HepG2 (cell line): ENCODE data around the gene MYH16. TPM values are rescaled to one million over a fixed set of nuclear protein-coding genes. Genes with fewer than 3 reads are reported as not detected.

Experiments
- ATAC-seq: fragments of 200-7000 bp; cut with Tn5 transposase; 3 replicates; pipeline ENCODE4 v1.9.1; 2020; ENCODE audit warnings: mild to moderate bottlenecking, moderate library complexity
- BruUV-seq: library from RNA; stranded (reverse); fragments of 400-500 nt; replicated peaks from 2 replicates; lab custom pipeline; 2021; lab: Mats Ljungman, UMichigan
- CTCF ChIA-PET: fragments of 300-600 bp; formaldehyde crosslinking; extraction: SDS; loops from one replicate; lab custom pipeline; 2021; ENCODE audit warnings: low total read pairs, inconsistent platforms, low intra/inter-chr PET ratio; lab: Yijun Ruan, JAX
- POLR2A ChIA-PET: fragments of 350-600 bp; sonication (Branson Sonifier 250); formaldehyde crosslinking; loops from one replicate; lab custom pipeline; 2020; ENCODE audit warnings: antibody characterized with exemption, inconsistent platforms; lab: Yijun Ruan, JAX
- DNase-seq: peaks from one replicate; pipeline ENCODE4 v3.0.0-alpha.2; 2015; ENCODE audit warnings: low spot score
- FAIRE-seq: peaks from 3 replicates; lab custom pipeline; 2011; peaks lifted over from hg19 to GRCh38; lab: Jason Lieb, UNC
- H2AFZ ChIP-seq: one replicate; pipeline ENCODE4 v1.6.1; 2011; ENCODE audit warnings: low read length, inconsistent platforms
- H3K27ac ChIP-seq: fragments of 300-600 bp; 3 replicates; pipeline ENCODE4 v1.8.0; 2011; ENCODE audit warnings: mixed run types, mild to moderate bottlenecking, mixed read lengths, low read length, inconsistent platforms; ENCODE audit not compliant: insufficient read depth; ENCODE audit errors: extremely low read length
- H3K27me3 ChIP-seq, 2 experiments: fragments of 200-600 bp in 1 of 2; 2 replicates in 1 of 2; 3 replicates in 1 of 2; pipeline versions ENCODE4 v1.6.0 to v1.8.0; 2011; ENCODE audit warnings: low read length in 2 of 2, mild to moderate bottlenecking in 2 of 2, moderate library complexity in 2 of 2, inconsistent platforms in 1 of 2; ENCODE audit not compliant: insufficient read depth in 2 of 2, control insufficient read depth in 1 of 2
- H3K36me3 ChIP-seq, 2 experiments: fragments of 200-600 bp in 1 of 2; replicated peaks in 1 of 2; 2 replicates in 1 of 2; 3 replicates in 1 of 2; pipeline versions ENCODE4 v1.5.1 to v1.8.0; 2011; ENCODE audit warnings: low read length in 2 of 2, inconsistent platforms in 1 of 2; ENCODE audit not compliant: insufficient read depth in 2 of 2, control insufficient read depth in 1 of 2
- H3K4me1 ChIP-seq: 2 replicates; pipeline ENCODE4 v1.5.1; 2012; ENCODE audit warnings: low read length, inconsistent platforms; ENCODE audit not compliant: insufficient read depth
- H3K4me2 ChIP-seq: 2 replicates; pipeline ENCODE4 v1.6.0; 2011; ENCODE audit warnings: low read depth, low read length, inconsistent platforms
- H3K4me3 ChIP-seq, 3 experiments: fragments of 200-600 bp in 1 of 3; sonication (generic), shearing (Covaris generic) in 1 of 3; replicated peaks in 1 of 3; 2 replicates each; pipeline ENCODE4 v1.5.1; 2011 to 2016; ENCODE audit warnings: low read length in 3 of 3, inconsistent platforms in 2 of 3, low read depth in 2 of 3, mild to moderate bottlenecking in 2 of 3, control low read depth in 1 of 3, mixed read lengths in 1 of 3; ENCODE audit not compliant: insufficient read depth in 1 of 3
- H3K79me2 ChIP-seq: one replicate; pipeline ENCODE4 v1.6.1; 2011; ENCODE audit warnings: low read length, inconsistent platforms; ENCODE audit not compliant: insufficient read depth
- H3K9ac ChIP-seq: 2 replicates; pipeline ENCODE4 v1.6.0; 2011; ENCODE audit warnings: mild to moderate bottlenecking, low read depth, low read length, inconsistent platforms; ENCODE audit not compliant: insufficient read depth
- H3K9me3 ChIP-seq: 2 replicates; pipeline ENCODE4 v1.5.1; 2012; ENCODE audit warnings: mild to moderate bottlenecking, low read length
- H4K20me1 ChIP-seq: 2 replicates; pipeline ENCODE4 v1.6.0; 2011; ENCODE audit warnings: inconsistent platforms, mild to moderate bottlenecking, low read length, moderate library complexity; ENCODE audit not compliant: insufficient read depth
- EP300 ChIP-seq, 3 experiments: sonication (generic) in 1 of 3; formaldehyde crosslinking in 1 of 3; IDR thresholded peaks; 2 replicates each; pipeline versions ENCODE4 v1.5.1 to v1.6.1; 2011 to 2020; ENCODE audit warnings: low read depth in 2 of 3, low read length in 2 of 3, borderline replicate concordance in 1 of 3, improper control_type of control experiment in 1 of 3, mild to moderate bottlenecking in 1 of 3, missing genetic modification reagents in 1 of 3, moderate library complexity in 1 of 3
- POLR2AphosphoS5 ChIP-seq: IDR thresholded peaks from 2 replicates; pipeline ENCODE4 v1.6.1; 2012; ENCODE audit warnings: low read depth, low read length
- RFX5 ChIP-seq: IDR thresholded peaks from 2 replicates; pipeline ENCODE4 v1.6.1; 2011; ENCODE audit warnings: low read depth, low read length, improper control_type of control experiment
- SP1 ChIP-seq, 2 experiments: fragments of 450-650 bp in 1 of 2; sonication (generic) in 1 of 2; formaldehyde crosslinking in 1 of 2; IDR thresholded peaks; 2 replicates each; pipeline versions ENCODE4 v1.4.0 to v1.6.1; 2016 to 2020; ENCODE audit warnings: missing genetic modification reagents in 1 of 2
- WGBS: methylation state at CpG from one replicate; pipeline ENCODE4 v1.1.6; 2017; ENCODE audit warnings: low lambda C conversion rate; 5-methylcytosine and 5-hydroxymethylcytosine counted together
- in situ Hi-C: cut with HindIII; loops from 2 replicates; pipeline ENCODE4 v1.10.0; 2017; ENCODE audit warnings: low pct_unique_long_range_greater_than_20kb; ENCODE audit not compliant: extremely low pct_ligation_motif_present
- intact Hi-C: fragments of 100-400 bp; cut with micrococcal nuclease; formaldehyde crosslinking; loops from one replicate; pipeline ENCODE4 v1.10.0; 2022; ENCODE audit not compliant: unreplicated experiment
- polyA plus RNA-seq, 8 experiments: library from polyadenylated mRNA; depleted of rRNA in 3 of 8; stranded (reverse) in 7 of 8; unstranded in 1 of 8; fragments of >200 nt; fragmentation: Illumina TruSeq in 4 of 8; extraction: Trizol in 4 of 8; gene quantifications; 2 replicates each; pipeline versions ENCODE4 v1.2.1 to v1.2.3, GENCODE V29; 2011 to 2016; ENCODE audit warnings: low read depth in 4 of 8, missing spikeins in 1 of 8, mixed read lengths in 1 of 8; ENCODE audit not compliant: insufficient read depth in 1 of 8
- total RNA-seq, 5 experiments: library from RNA; depleted of rRNA; stranded (reverse); fragments of >200 nt; fragmentation: Illumina TruSeq; extraction: Trizol; gene quantifications; 2 replicates each; pipeline ENCODE4 v1.2.3, GENCODE V29; 2016; ENCODE audit warnings: low read depth in 1 of 5
- TF ChIP-seq, protein P1 (sequence below): sonication (generic); formaldehyde crosslinking; IDR thresholded peaks from 2 replicates; pipeline ENCODE4 v1.5.0; 2020; ENCODE audit warnings: mild to moderate bottlenecking, low read depth, missing genetic modification reagents, borderline replicate concordance
- TF ChIP-seq, protein P2 (sequence below), 2 experiments: fragments of 450-650 bp in 1 of 2; sonication (generic) in 1 of 2; formaldehyde crosslinking; IDR thresholded peaks; 2 replicates each; pipeline versions ENCODE4 v1.5.0 to v1.8.0; 2020 to 2022; ENCODE audit warnings: mild to moderate bottlenecking in 1 of 2, missing genetic modification reagents in 1 of 2
- TF ChIP-seq, protein P3 (sequence below): sonication (generic); formaldehyde crosslinking; IDR thresholded peaks from 2 replicates; pipeline ENCODE4 v1.5.0; 2020; ENCODE audit warnings: mild to moderate bottlenecking, missing genetic modification reagents, borderline replicate concordance
- TF ChIP-seq, protein P4 (sequence below): sonication (generic); formaldehyde crosslinking; conservative IDR thresholded peaks from 2 replicates; pipeline ENCODE4 v1.8.0; 2022; ENCODE audit warnings: missing genetic modification reagents
- TF ChIP-seq, protein P5 (sequence below): sonication (generic); formaldehyde crosslinking; conservative IDR thresholded peaks from 2 replicates; pipeline ENCODE4 v1.4.0; 2020; ENCODE audit warnings: missing genetic modification reagents
- TF ChIP-seq, protein P6 (sequence below): sonication (generic); formaldehyde crosslinking; IDR thresholded peaks from 2 replicates; pipeline ENCODE4 v1.8.1; 2023; ENCODE audit warnings: mild to moderate bottlenecking, missing genetic modification reagents, borderline replicate concordance
- TF ChIP-seq, protein P7 (sequence below): sonication (generic); formaldehyde crosslinking; IDR thresholded peaks from 2 replicates; pipeline ENCODE4 v1.8.0; 2022; ENCODE audit warnings: mild to moderate bottlenecking, missing genetic modification reagents, borderline replicate concordance
- TF ChIP-seq, protein P8 (sequence below): sonication (generic); formaldehyde crosslinking; IDR thresholded peaks from 2 replicates; pipeline ENCODE4 v1.5.0; 2020; ENCODE audit warnings: missing genetic modification reagents

The MYH16 gene
- total and polyA plus RNA-seq, 2 of the 13 experiments (the other 11 are each of a cell fraction or from before 2014, with no cell fraction given) = 0.05 to 0.15 TPM

DNA sequence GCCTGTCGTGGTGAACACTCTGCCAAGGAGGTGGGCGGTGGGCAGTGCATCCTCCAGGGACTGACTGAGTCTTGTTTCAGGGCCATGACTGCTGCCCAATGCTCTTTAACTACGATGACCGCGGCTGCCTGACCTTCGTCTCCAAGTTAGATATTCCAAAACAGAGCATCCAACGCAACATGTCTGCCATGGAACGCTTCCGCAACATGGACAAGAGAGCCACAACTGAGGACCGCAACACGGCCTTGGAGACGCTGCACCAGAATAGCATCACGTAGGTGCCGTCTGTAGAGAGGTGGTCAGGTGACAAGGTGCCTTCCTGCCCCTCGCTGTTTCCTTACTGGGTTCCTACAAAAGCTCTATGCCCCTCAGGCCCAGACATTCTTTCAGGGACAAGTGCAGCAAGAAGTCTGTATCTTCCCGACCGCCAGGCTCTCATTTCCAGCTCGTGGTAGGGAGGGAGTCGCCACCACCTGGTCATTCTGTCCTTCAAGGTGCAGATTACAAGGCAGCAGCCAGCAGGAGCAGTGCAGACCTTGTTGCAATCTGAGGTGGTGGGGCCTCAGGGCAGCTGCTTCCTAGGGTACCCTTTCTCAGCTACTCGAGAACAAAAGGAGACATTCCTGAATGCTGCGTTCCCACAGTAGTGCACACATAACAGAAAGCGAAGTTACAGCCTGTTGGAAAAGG, 87.0 kb downstream of the MYH16 start:
- no peak for FAIRE-seq
- intact Hi-C loops (no loop called here), in situ Hi-C loops (no loop called here)
- Histone ChIP-seq H3K9ac (no peak overlapping the region), H3K9me3 (no peaks in the 10 kb centered on the region), H3K36me3 (peaks cover 18 to 56% of the 10 kb centered on the region in 2 experiments), H4K20me1 (no peaks in the 10 kb centered on the region), H3K79me2 (no peaks in the 10 kb centered on the region), H3K27ac (no peak overlapping the region), H3K27me3 (no peaks in the 10 kb centered on the region), H3K4me1 (0 out of 2 replicates have a peak, but pooled peaks cover 8% of the 10 kb centered on the region), H3K4me2 (no peak overlapping the region), H2AFZ (no peak overlapping the region), H3K4me3 (no peak overlapping the region)
- ChIA-PET CTCF (no interaction called here), POLR2A (interaction anchor here (1.1 kb wide), 1 partner anchor 11 kb away, joined by 6 read pairs; no protein-coding TSS in a partner anchor)
- ATAC-seq = no peak
- WGBS = 94% methylated on average over 15 of the region's 22 CpGs
- BruUV-seq = no TSS peak
- DNase-seq = no peak
- TF ChIP-seq, protein P1, sequence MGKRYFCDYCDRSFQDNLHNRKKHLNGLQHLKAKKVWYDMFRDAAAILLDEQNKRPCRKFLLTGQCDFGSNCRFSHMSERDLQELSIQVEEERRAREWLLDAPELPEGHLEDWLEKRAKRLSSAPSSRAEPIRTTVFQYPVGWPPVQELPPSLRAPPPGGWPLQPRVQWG = no peak
- TF ChIP-seq, protein P2, sequence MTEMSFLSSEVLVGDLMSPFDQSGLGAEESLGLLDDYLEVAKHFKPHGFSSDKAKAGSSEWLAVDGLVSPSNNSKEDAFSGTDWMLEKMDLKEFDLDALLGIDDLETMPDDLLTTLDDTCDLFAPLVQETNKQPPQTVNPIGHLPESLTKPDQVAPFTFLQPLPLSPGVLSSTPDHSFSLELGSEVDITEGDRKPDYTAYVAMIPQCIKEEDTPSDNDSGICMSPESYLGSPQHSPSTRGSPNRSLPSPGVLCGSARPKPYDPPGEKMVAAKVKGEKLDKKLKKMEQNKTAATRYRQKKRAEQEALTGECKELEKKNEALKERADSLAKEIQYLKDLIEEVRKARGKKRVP (CRISPR knock-in tag; IDR thresholded peaks at IDR 0.05) = no peak
- TF ChIP-seq, protein P3, sequence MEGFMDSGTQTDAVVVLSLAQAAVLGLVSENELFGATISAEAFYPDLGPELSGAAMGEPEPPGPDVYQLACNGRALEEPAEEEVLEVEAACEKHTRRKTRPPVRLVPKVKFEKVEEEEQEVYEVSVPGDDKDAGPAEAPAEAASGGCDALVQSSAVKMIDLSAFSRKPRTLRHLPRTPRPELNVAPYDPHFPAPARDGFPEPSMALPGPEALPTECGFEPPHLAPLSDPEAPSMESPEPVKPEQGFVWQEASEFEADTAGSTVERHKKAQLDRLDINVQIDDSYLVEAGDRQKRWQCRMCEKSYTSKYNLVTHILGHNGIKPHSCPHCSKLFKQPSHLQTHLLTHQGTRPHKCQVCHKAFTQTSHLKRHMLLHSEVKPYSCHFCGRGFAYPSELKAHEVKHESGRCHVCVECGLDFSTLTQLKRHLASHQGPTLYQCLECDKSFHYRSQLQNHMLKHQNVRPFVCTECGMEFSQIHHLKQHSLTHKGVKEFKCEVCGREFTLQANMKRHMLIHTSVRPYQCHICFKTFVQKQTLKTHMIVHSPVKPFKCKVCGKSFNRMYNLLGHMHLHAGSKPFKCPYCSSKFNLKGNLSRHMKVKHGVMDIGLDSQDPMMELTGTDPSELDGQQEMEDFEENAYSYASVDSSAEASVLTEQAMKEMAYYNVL (CRISPR knock-in tag) = no peak
- TF ChIP-seq EP300 (IDR thresholded peaks at IDR 0.05; ENCODE audit: low read depth in 2 of 2, low read length in 2 of 2) = no peak
- TF ChIP-seq EP300 (CRISPR knock-in tag; IDR thresholded peaks at IDR 0.05; ENCODE audit: borderline replicate concordance) = no peak
- TF ChIP-seq, protein P4, sequence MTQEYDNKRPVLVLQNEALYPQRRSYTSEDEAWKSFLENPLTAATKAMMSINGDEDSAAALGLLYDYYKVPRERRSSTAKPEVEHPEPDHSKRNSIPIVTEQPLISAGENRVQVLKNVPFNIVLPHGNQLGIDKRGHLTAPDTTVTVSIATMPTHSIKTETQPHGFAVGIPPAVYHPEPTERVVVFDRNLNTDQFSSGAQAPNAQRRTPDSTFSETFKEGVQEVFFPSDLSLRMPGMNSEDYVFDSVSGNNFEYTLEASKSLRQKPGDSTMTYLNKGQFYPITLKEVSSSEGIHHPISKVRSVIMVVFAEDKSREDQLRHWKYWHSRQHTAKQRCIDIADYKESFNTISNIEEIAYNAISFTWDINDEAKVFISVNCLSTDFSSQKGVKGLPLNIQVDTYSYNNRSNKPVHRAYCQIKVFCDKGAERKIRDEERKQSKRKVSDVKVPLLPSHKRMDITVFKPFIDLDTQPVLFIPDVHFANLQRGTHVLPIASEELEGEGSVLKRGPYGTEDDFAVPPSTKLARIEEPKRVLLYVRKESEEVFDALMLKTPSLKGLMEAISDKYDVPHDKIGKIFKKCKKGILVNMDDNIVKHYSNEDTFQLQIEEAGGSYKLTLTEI (CRISPR knock-in tag) = no peak
- no peak for TF ChIP-seq POLR2AphosphoS5
- TF ChIP-seq, protein P5, sequence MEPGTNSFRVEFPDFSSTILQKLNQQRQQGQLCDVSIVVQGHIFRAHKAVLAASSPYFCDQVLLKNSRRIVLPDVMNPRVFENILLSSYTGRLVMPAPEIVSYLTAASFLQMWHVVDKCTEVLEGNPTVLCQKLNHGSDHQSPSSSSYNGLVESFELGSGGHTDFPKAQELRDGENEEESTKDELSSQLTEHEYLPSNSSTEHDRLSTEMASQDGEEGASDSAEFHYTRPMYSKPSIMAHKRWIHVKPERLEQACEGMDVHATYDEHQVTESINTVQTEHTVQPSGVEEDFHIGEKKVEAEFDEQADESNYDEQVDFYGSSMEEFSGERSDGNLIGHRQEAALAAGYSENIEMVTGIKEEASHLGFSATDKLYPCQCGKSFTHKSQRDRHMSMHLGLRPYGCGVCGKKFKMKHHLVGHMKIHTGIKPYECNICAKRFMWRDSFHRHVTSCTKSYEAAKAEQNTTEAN (CRISPR knock-in tag) = no peak
- TF ChIP-seq, protein P6, sequence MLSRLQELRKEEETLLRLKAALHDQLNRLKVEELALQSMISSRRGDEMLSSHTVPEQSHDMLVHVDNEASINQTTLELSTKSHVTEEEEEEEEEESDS (CRISPR knock-in tag) = no peak
- no peak for TF ChIP-seq RFX5
- no peak for TF ChIP-seq SP1 (IDR thresholded peaks at IDR 0.05)
- TF ChIP-seq SP1 (CRISPR knock-in tag; IDR thresholded peaks at IDR 0.05) = no peak
- TF ChIP-seq, protein P7, sequence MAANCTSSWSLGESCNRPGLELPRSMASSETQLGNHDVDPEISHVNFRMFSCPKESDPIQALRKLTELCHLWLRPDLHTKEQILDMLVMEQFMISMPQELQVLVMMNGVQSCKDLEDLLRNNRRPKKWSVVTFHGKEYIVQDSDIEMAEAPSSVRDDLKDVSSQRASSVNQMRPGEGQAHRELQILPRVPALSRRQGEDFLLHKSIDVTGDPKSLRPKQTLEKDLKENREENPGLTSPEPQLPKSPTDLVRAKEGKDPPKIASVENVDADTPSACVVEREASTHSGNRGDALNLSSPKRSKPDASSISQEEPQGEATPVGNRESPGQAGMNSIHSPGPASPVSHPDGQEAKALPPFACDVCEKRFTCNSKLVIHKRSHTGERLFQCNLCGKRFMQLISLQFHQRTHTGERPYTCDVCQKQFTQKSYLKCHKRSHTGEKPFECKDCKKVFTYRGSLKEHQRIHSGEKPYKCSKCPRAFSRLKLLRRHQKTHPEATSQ (CRISPR knock-in tag) = no peak
- TF ChIP-seq, protein P8, sequence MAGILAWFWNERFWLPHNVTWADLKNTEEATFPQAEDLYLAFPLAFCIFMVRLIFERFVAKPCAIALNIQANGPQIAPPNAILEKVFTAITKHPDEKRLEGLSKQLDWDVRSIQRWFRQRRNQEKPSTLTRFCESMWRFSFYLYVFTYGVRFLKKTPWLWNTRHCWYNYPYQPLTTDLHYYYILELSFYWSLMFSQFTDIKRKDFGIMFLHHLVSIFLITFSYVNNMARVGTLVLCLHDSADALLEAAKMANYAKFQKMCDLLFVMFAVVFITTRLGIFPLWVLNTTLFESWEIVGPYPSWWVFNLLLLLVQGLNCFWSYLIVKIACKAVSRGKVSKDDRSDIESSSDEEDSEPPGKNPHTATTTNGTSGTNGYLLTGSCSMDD (CRISPR knock-in tag) = no peak
